ENCODE measurements around the gene IFIT1. TPM values are rescaled to one million over a fixed set of nuclear protein-coding genes. Genes with fewer than 3 reads are reported as not detected.

The IFIT1 gene
- total and polyA plus RNA-seq, 2 donors (not counting 3 experiments of a cell fraction or from before 2014, with no cell fraction given): 0.51 to 0.75 TPM

GRCh38 chr10:89344156-89344555 is 48.3 kb upstream of the IFIT1 start:
- dilution Hi-C loops (cut with MboI; ENCODE audit: extremely low pct_ligation_motif_present, low sequenced_read_pairs): no loop called here
- ChIA-PET POLR2A (no interaction called here), CTCF (interaction anchor here (0.8 to 1.0 kb wide), 2 partner anchors 14 to 40 kb away, joined by 3 to 4 read pairs; no protein-coding TSS in a partner anchor)
- H3K4me1 ChIP-seq (ENCODE audit: control insufficient read depth, extremely low read depth, insufficient read depth, low read length): peaks cover 3% of the 10 kb centered on the region
- H2AFZ ChIP-seq (ENCODE audit: low read depth, low read length): no peak overlapping the region
- no peaks in the 10 kb centered on the region for H4K20me1 ChIP-seq (replicated peaks; ENCODE audit: control insufficient read depth, extremely low read depth, insufficient read depth, low read length)
- H3K9ac ChIP-seq (replicated peaks; ENCODE audit: extremely low read depth, insufficient read depth, low read length): no peak overlapping the region
- TF ChIP-seq POLR2AphosphoS5 (IDR thresholded peaks at IDR 0.05; ENCODE audit: insufficient read depth, low read depth, low read length) (no peak), MYC (IDR thresholded peaks at IDR 0.05; ENCODE audit: low read depth, low read length) (no peak), GATA2 (IDR thresholded peaks at IDR 0.05; ENCODE audit: insufficient read depth, insufficient read length, low read depth, low read length) (no peak), POLR2A (IDR thresholded peaks at IDR 0.05; ENCODE audit: low read depth, low read length) (no peak), MAX (IDR thresholded peaks at IDR 0.05; ENCODE audit: insufficient read depth, insufficient read length) (no peak), JUN (IDR thresholded peaks at IDR 0.05; ENCODE audit: borderline replicate concordance, insufficient read depth, insufficient read length, low read depth) (no peak), FOS (IDR thresholded peaks at IDR 0.05; ENCODE audit: borderline replicate concordance, insufficient read depth, low read length) (no peak), CTCF (IDR thresholded peaks at IDR 0.05; ENCODE audit: extremely low read depth in 1 of 2, insufficient read depth in 1 of 2, low read depth in 1 of 2, low read length in 2 of 2) (no peak)
- intact Hi-C loops (cut with micrococcal nuclease): no loop called here
- H3K36me3 ChIP-seq (ENCODE audit: control insufficient read depth in 2 of 2, extremely low read depth in 1 of 2, insufficient read depth in 2 of 2, low read length in 2 of 2): no peaks in the 10 kb centered on the region
- peaks cover 0 to 2% of the 10 kb centered on the region in 2 experiments for H3K27me3 ChIP-seq (ENCODE audit: control insufficient read depth in 2 of 2, insufficient read depth in 2 of 2, low read length in 2 of 2)
- H3K79me2 ChIP-seq (ENCODE audit: control insufficient read depth, insufficient read depth, low read length): no peaks in the 10 kb centered on the region
- H3K4me3 ChIP-seq (replicated peaks in 1 of 3; ENCODE audit: insufficient read depth in 1 of 3, low read depth in 1 of 3, low read length in 3 of 3): no peak overlapping the region
- no peak overlapping the region for H3K4me2 ChIP-seq (ENCODE audit: insufficient read depth, low read length)
- FAIRE-seq (no peak), DNase-seq (ENCODE audit: low read depth, low spot score) (no peak)
- no peaks in the 10 kb centered on the region for H3K9me1 ChIP-seq (replicated peaks; ENCODE audit: control insufficient read depth, extremely low read depth, insufficient read depth, low read length)
- H3K27ac ChIP-seq (ENCODE audit: insufficient read depth, low read depth, low read length): no peak overlapping the region
- no peaks in the 10 kb centered on the region for H3K9me3 ChIP-seq (replicated peaks; ENCODE audit: control insufficient read depth, insufficient read depth, low read length)
- no TSS peak for BruUV-seq (replicated peaks)

Measured in endothelial cell of umbilical vein (primary cell).